ENCODE results near the gene SLC35B4.

DNA sequence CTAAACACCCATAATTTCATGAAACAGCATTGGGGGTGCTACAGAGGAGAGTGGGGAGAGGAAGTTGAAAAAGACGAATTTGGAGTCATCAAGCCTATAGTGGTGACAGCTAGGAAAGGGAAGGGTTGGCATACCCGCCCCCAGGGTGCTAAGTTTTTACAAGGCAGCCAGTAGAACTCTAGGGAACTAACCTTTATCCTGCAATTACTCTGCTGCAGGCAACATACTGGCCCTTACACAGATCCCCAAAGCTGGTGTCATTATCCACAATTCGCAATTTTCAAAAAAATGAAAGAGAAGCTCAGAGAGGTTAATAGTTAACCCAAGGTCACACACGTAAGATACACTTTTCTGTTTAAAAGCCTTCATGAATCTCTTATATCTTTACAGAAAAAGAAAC is 14.2 kb upstream of the SLC35B4 start:
- TF ChIP-seq, protein P1, sequence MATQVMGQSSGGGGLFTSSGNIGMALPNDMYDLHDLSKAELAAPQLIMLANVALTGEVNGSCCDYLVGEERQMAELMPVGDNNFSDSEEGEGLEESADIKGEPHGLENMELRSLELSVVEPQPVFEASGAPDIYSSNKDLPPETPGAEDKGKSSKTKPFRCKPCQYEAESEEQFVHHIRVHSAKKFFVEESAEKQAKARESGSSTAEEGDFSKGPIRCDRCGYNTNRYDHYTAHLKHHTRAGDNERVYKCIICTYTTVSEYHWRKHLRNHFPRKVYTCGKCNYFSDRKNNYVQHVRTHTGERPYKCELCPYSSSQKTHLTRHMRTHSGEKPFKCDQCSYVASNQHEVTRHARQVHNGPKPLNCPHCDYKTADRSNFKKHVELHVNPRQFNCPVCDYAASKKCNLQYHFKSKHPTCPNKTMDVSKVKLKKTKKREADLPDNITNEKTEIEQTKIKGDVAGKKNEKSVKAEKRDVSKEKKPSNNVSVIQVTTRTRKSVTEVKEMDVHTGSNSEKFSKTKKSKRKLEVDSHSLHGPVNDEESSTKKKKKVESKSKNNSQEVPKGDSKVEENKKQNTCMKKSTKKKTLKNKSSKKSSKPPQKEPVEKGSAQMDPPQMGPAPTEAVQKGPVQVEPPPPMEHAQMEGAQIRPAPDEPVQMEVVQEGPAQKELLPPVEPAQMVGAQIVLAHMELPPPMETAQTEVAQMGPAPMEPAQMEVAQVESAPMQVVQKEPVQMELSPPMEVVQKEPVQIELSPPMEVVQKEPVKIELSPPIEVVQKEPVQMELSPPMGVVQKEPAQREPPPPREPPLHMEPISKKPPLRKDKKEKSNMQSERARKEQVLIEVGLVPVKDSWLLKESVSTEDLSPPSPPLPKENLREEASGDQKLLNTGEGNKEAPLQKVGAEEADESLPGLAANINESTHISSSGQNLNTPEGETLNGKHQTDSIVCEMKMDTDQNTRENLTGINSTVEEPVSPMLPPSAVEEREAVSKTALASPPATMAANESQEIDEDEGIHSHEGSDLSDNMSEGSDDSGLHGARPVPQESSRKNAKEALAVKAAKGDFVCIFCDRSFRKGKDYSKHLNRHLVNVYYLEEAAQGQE (IDR thresholded peaks at IDR 0.05; ENCODE audit: low read depth), result no peak
- TF ChIP-seq, protein P2, sequence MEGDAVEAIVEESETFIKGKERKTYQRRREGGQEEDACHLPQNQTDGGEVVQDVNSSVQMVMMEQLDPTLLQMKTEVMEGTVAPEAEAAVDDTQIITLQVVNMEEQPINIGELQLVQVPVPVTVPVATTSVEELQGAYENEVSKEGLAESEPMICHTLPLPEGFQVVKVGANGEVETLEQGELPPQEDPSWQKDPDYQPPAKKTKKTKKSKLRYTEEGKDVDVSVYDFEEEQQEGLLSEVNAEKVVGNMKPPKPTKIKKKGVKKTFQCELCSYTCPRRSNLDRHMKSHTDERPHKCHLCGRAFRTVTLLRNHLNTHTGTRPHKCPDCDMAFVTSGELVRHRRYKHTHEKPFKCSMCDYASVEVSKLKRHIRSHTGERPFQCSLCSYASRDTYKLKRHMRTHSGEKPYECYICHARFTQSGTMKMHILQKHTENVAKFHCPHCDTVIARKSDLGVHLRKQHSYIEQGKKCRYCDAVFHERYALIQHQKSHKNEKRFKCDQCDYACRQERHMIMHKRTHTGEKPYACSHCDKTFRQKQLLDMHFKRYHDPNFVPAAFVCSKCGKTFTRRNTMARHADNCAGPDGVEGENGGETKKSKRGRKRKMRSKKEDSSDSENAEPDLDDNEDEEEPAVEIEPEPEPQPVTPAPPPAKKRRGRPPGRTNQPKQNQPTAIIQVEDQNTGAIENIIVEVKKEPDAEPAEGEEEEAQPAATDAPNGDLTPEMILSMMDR (IDR thresholded peaks at IDR 0.05 in 2 of 3, conservative IDR thresholded peaks at IDR 0.05 in 1 of 3; ENCODE audit: borderline replicate concordance in 1 of 3, insufficient read depth in 1 of 3, low read depth in 2 of 3, low read length in 2 of 3), result no peak
- no peak for TF ChIP-seq POLR2A (IDR thresholded peaks at IDR 0.05; ENCODE audit: borderline replicate concordance, extremely low read depth, insufficient read depth, insufficient read length)
- no peak for TF ChIP-seq RAD21 (IDR thresholded peaks at IDR 0.05; ENCODE audit: low read depth)
- no peak for TF ChIP-seq YY1 (IDR thresholded peaks at IDR 0.05; ENCODE audit: extremely low read depth, insufficient replicate concordance, low read depth, low read length)
- no peak for TF ChIP-seq EZH2phosphoT487 (IDR thresholded peaks at IDR 0.05; ENCODE audit: borderline replicate concordance)
- TF ChIP-seq, protein P3, sequence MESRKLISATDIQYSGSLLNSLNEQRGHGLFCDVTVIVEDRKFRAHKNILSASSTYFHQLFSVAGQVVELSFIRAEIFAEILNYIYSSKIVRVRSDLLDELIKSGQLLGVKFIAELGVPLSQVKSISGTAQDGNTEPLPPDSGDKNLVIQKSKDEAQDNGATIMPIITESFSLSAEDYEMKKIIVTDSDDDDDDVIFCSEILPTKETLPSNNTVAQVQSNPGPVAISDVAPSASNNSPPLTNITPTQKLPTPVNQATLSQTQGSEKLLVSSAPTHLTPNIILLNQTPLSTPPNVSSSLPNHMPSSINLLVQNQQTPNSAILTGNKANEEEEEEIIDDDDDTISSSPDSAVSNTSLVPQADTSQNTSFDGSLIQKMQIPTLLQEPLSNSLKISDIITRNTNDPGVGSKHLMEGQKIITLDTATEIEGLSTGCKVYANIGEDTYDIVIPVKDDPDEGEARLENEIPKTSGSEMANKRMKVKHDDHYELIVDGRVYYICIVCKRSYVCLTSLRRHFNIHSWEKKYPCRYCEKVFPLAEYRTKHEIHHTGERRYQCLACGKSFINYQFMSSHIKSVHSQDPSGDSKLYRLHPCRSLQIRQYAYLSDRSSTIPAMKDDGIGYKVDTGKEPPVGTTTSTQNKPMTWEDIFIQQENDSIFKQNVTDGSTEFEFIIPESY (IDR thresholded peaks at IDR 0.05; ENCODE audit: extremely low read depth, insufficient replicate concordance, low read length), result no peak
- TF ChIP-seq SRF (IDR thresholded peaks at IDR 0.05; ENCODE audit: low read depth), result no peak
- TF ChIP-seq EZH2 (IDR thresholded peaks at IDR 0.05), result no peak
- TF ChIP-seq POLR2AphosphoS5 (IDR thresholded peaks at IDR 0.05; ENCODE audit: low read depth, low read length), result no peak
- TF ChIP-seq, protein P4, sequence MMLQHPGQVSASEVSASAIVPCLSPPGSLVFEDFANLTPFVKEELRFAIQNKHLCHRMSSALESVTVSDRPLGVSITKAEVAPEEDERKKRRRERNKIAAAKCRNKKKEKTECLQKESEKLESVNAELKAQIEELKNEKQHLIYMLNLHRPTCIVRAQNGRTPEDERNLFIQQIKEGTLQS (IDR thresholded peaks at IDR 0.05), result no peak
- no peak for TF ChIP-seq ZFX (IDR thresholded peaks at IDR 0.05)
- TF ChIP-seq JUND (IDR thresholded peaks at IDR 0.05), result no peak

Measured in HCT116 (cell line).